Endothelial cell of umbilical vein (primary cell): ENCODE results near the gene DDOST. TPM values are rescaled to one million over a fixed set of nuclear protein-coding genes. Genes with fewer than 3 reads are reported as not detected.

Experiments
- BruUV-seq: library from RNA; stranded (reverse); fragments of 400-500 nt; replicated peaks from 2 replicates; lab custom pipeline; 2021; lab: Mats Ljungman, UMichigan
- CTCF ChIA-PET: fragments of 300-600, 350-600 bp; sonication (Branson Sonifier 250); formaldehyde crosslinking; loops from one replicate; lab custom pipeline; 2021; ENCODE audit warnings: antibody characterized with exemption, inconsistent platforms; lab: Charles Lee
- POLR2A ChIA-PET: fragments of 300-600, 350-600 bp; sonication (Branson Sonifier 250); formaldehyde crosslinking; loops from one replicate; lab custom pipeline; 2021; ENCODE audit warnings: antibody characterized with exemption, inconsistent platforms; lab: Charles Lee
- DNase-seq: peaks from one replicate; pipeline ENCODE4 v3.0.0-alpha.2; 2011; ENCODE audit warnings: low read depth, low spot score
- FAIRE-seq: peaks from 2 replicates; lab custom pipeline; 2011; peaks lifted over from hg19 to GRCh38; lab: Jason Lieb, UNC
- H2AFZ ChIP-seq: 2 replicates; pipeline ENCODE4 v1.6.0; 2012; ENCODE audit warnings: low read depth, low read length, control low read depth, inconsistent platforms
- H3K27ac ChIP-seq: 2 replicates; pipeline ENCODE4 v1.5.1; 2011; ENCODE audit warnings: low read depth, mild to moderate bottlenecking, control low read depth, low read length, moderate library complexity; ENCODE audit not compliant: insufficient read depth
- H3K27me3 ChIP-seq, 2 experiments: 2 replicates each; pipeline versions ENCODE4 v1.6.0 to v1.6.1; 2011; ENCODE audit warnings: low read length in 2 of 2, mixed read lengths in 1 of 2; ENCODE audit not compliant: control insufficient read depth in 2 of 2, insufficient read depth in 2 of 2
- H3K36me3 ChIP-seq, 2 experiments: 2 replicates in 1 of 2; 3 replicates in 1 of 2; pipeline ENCODE4 v1.5.1; 2011; ENCODE audit warnings: low read length in 2 of 2, mild to moderate bottlenecking in 1 of 2, moderate library complexity in 1 of 2; ENCODE audit not compliant: control insufficient read depth in 2 of 2, insufficient read depth in 2 of 2; ENCODE audit errors: extremely low read depth in 1 of 2
- H3K4me1 ChIP-seq: 3 replicates; pipeline ENCODE4 v1.5.1; 2011; ENCODE audit warnings: mild to moderate bottlenecking, low read length; ENCODE audit not compliant: control insufficient read depth, insufficient read depth; ENCODE audit errors: extremely low read depth
- H3K4me2 ChIP-seq: 2 replicates; pipeline ENCODE4 v1.6.1; 2011; ENCODE audit warnings: low read length, control low read depth, mixed read lengths; ENCODE audit not compliant: insufficient read depth
- H3K4me3 ChIP-seq, 3 experiments: fragments of 200-600 bp in 1 of 3; sonication (generic), shearing (Covaris generic) in 1 of 3; replicated peaks in 1 of 3; 2 replicates each; pipeline ENCODE4 v1.5.1; 2011 to 2016; ENCODE audit warnings: control low read depth in 3 of 3, low read length in 3 of 3, mild to moderate bottlenecking in 2 of 3, inconsistent platforms in 1 of 3, low read depth in 1 of 3, moderate library complexity in 1 of 3; ENCODE audit not compliant: insufficient read depth in 1 of 3
- H3K79me2 ChIP-seq: 2 replicates; pipeline ENCODE4 v1.6.0; 2012; ENCODE audit warnings: low read length, inconsistent platforms; ENCODE audit not compliant: control insufficient read depth, insufficient read depth
- H3K9ac ChIP-seq: replicated peaks from 2 replicates; pipeline ENCODE3; 2011; ENCODE audit warnings: low read length, control low read depth; ENCODE audit not compliant: insufficient read depth; ENCODE audit errors: extremely low read depth
- H3K9me1 ChIP-seq: replicated peaks from 3 replicates; pipeline ENCODE4 v1.6.0; 2011; ENCODE audit warnings: mild to moderate bottlenecking, low read length; ENCODE audit not compliant: control insufficient read depth, insufficient read depth; ENCODE audit errors: extremely low read depth
- H3K9me3 ChIP-seq: replicated peaks from 2 replicates; pipeline ENCODE4 v1.5.1; 2012; ENCODE audit warnings: low read length, inconsistent platforms; ENCODE audit not compliant: control insufficient read depth, insufficient read depth
- H4K20me1 ChIP-seq: replicated peaks from 2 replicates; pipeline ENCODE3; 2011; ENCODE audit warnings: mild to moderate bottlenecking, low read length; ENCODE audit not compliant: control insufficient read depth, insufficient read depth; ENCODE audit errors: extremely low read depth
- EZH2 ChIP-seq: IDR thresholded peaks from 2 replicates; pipeline ENCODE4 v1.6.1; 2012; ENCODE audit warnings: borderline replicate concordance, low read depth, mild to moderate bottlenecking, moderate library complexity, low read length, inconsistent platforms; ENCODE audit not compliant: severe bottlenecking
- FOS ChIP-seq: IDR thresholded peaks from 2 replicates; pipeline ENCODE4 v1.6.1; 2011; ENCODE audit warnings: mild to moderate bottlenecking, low read length, moderate library complexity, borderline replicate concordance; ENCODE audit not compliant: insufficient read depth
- GATA2 ChIP-seq: IDR thresholded peaks from 2 replicates; pipeline ENCODE4 v1.7.0; 2011; ENCODE audit warnings: low read depth, mild to moderate bottlenecking, moderate library complexity, mixed read lengths, low read length; ENCODE audit not compliant: insufficient read length, insufficient read depth
- MYC ChIP-seq: IDR thresholded peaks from one replicate; pipeline ENCODE4 v1.6.1; 2011; ENCODE audit warnings: mild to moderate bottlenecking, low read depth, low read length
- dilution Hi-C: fragments of 300-500 bp; cut with MboI; formaldehyde crosslinking; loops from one replicate; pipeline ENCODE4 v1.15.0; 2019; ENCODE audit warnings: low sequenced_read_pairs; ENCODE audit not compliant: extremely low pct_ligation_motif_present
- intact Hi-C: fragments of 100-400 bp; cut with micrococcal nuclease; formaldehyde crosslinking; loops from one replicate; pipeline ENCODE4 v1.10.0; 2022
- polyA plus RNA-seq, 4 experiments: library from polyadenylated mRNA; depleted of rRNA in 3 of 4; stranded (reverse) in 3 of 4; unstranded in 1 of 4; fragments of >200 nt; gene quantifications; 2 replicates each; pipeline versions ENCODE4 v1.2.1 to v1.2.3, GENCODE V29; 2011 to 2012; ENCODE audit warnings: missing spikeins in 1 of 4
- total RNA-seq: library from RNA; stranded (reverse); gene quantifications from 2 replicates; pipeline ENCODE4 v1.2.3, GENCODE V29; 2021
- TF ChIP-seq, protein P1 (sequence below), 2 donors: IDR thresholded peaks; 1 replicate in 1 of 2; 2 replicates in 1 of 2; pipeline ENCODE4 v1.5.1; 2011; ENCODE audit warnings: low read length in 2 of 2, mild to moderate bottlenecking in 2 of 2, moderate library complexity in 2 of 2, control low read depth in 1 of 2, inconsistent platforms in 1 of 2, low read depth in 1 of 2; ENCODE audit not compliant: insufficient read depth in 1 of 2; ENCODE audit errors: extremely low read depth in 1 of 2

DDOST gene
- total and polyA plus RNA-seq, 2 donors (not counting 3 experiments of a cell fraction or from before 2014, with no cell fraction given): 319 to 533 TPM

DNA sequence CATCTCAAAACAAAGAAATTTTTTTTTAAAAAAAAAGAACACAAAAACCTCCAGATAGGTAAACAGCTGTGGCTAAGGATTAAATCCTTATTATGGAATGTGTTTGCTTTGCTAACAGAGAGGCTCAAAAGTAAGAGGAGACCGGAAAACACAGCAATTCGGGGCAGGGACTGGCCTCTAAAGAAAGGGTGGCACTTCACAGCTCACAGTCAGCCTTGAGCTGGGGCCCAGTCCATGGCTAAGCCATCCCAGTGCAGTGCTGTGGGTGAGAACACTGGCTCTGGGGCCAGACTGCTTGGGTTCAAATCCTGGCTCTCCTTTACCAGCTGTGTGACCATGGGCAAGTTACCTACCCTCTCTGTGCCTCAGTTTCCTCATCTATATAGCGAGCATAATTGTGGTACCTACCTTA is 28.5 kb upstream of the DDOST start:
- intact Hi-C loops: loop anchor here (10.0 kb wide), 1 partner anchor 385 kb away; no protein-coding TSS in a partner anchor

More for the DNA sequence above, 28.5 kb upstream of the DDOST start:
- Histone ChIP-seq H3K9ac (no peak overlapping the region), H3K4me1 (peaks cover 7% of the 10 kb centered on the region), H3K27ac (no peak overlapping the region), H3K9me1 (no peaks in the 10 kb centered on the region), H3K9me3 (no peaks in the 10 kb centered on the region), H3K36me3 (no peaks in the 10 kb centered on the region), H3K4me3 (no peak overlapping the region), H3K27me3 (no peaks in the 10 kb centered on the region), H4K20me1 (no peaks in the 10 kb centered on the region), H3K4me2 (no peak overlapping the region), H2AFZ (no peak overlapping the region), H3K79me2 (no peaks in the 10 kb centered on the region)
- CTCF ChIA-PET: interaction anchor here (1.4 kb wide), 1 partner anchor 506 kb away, joined by 3 read pairs; no protein-coding TSS in a partner anchor
- BruUV-seq: no TSS peak
- DNase-seq (no peak), FAIRE-seq (no peak)
- TF ChIP-seq, protein P1, sequence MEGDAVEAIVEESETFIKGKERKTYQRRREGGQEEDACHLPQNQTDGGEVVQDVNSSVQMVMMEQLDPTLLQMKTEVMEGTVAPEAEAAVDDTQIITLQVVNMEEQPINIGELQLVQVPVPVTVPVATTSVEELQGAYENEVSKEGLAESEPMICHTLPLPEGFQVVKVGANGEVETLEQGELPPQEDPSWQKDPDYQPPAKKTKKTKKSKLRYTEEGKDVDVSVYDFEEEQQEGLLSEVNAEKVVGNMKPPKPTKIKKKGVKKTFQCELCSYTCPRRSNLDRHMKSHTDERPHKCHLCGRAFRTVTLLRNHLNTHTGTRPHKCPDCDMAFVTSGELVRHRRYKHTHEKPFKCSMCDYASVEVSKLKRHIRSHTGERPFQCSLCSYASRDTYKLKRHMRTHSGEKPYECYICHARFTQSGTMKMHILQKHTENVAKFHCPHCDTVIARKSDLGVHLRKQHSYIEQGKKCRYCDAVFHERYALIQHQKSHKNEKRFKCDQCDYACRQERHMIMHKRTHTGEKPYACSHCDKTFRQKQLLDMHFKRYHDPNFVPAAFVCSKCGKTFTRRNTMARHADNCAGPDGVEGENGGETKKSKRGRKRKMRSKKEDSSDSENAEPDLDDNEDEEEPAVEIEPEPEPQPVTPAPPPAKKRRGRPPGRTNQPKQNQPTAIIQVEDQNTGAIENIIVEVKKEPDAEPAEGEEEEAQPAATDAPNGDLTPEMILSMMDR (IDR thresholded peaks at IDR 0.05; ENCODE audit: extremely low read depth in 1 of 2, insufficient read depth in 1 of 2, low read depth in 1 of 2, low read length in 2 of 2): no peak
- no peak for TF ChIP-seq EZH2
- TF ChIP-seq FOS: no peak
- TF ChIP-seq GATA2: no peak
- no peak for TF ChIP-seq MYC
- dilution Hi-C loops: no loop called here
- POLR2A ChIA-PET: no interaction called here
